ELR (cell line): Measurements from ENCODE around the gene AMD1.
A peak's percentile ranks its signal among the peaks of the same experiment; 100 is the strongest.
"Not testable (repeated sequence)": the region's sequence is repeated elsewhere in the genome, so short reads cannot be mapped to it uniquely, and the experiment has no call there.

Source experiments
- DNase-seq: peaks from one replicate; pipeline ENCODE4 v3.0.0-alpha.2; 2015; ENCODE audit warnings: low read depth

Gene AMD1

GRCh38 chr6:110873981-110874879 lies at the start of gene AMD1:
Gene AMD1, plus strand, starts transcription at chr6:110874785. Its CDS starts 321 bp downstream, at chr6:110875106.
- DNase-seq: peak; percentile 99

- DNase-seq: peak; percentile 17
Observed at GRCh38 chr6:110826236-110827129, 48.1 kb upstream of the AMD1 start.

- DNase-seq: peak; percentile 58
Observed at GRCh38 chr6:110828396-110828795, 46.2 kb upstream of the AMD1 start.

GRCh38 chr6:110831405-110831804 lies 43.2 kb upstream of the AMD1 start:
- DNase-seq: no peak

GRCh38 chr6:110833831-110834230 lies 40.8 kb upstream of the AMD1 start:
- no peak for DNase-seq

- DNase-seq: not testable (repeated sequence)
Observed at GRCh38 chr6:110835751-110836150, 38.8 kb upstream of the AMD1 start.

- no peak for DNase-seq
Observed at GRCh38 chr6:110841266-110841665, 33.3 kb upstream of the AMD1 start.

- DNase-seq: no peak
Observed at GRCh38 chr6:110849781-110850180, 24.8 kb upstream of the AMD1 start.

GRCh38 chr6:110852773-110853172 lies 21.8 kb upstream of the AMD1 start:
- no peak for DNase-seq

- DNase-seq: no peak
Observed at GRCh38 chr6:110853754-110854477, 20.7 kb upstream of the AMD1 start.

GRCh38 chr6:110856296-110856695 lies 18.3 kb upstream of the AMD1 start:
- DNase-seq: peak; percentile 16

- no peak for DNase-seq
Observed at GRCh38 chr6:110858016-110858415, 16.6 kb upstream of the AMD1 start.

- DNase-seq: no peak
Observed at GRCh38 chr6:110858562-110859214, 15.9 kb upstream of the AMD1 start.

- DNase-seq: no peak
Observed at GRCh38 chr6:110859335-110859792, 15.2 kb upstream of the AMD1 start.

GRCh38 chr6:110864824-110865223 lies 9.8 kb upstream of the AMD1 start:
- DNase-seq: no peak

GRCh38 chr6:110874880-110875547 lies 429 bp downstream of the AMD1 start:
- DNase-seq: peak; percentile 45

GRCh38 chr6:110875548-110876169 lies 1.1 kb downstream of the AMD1 start:
- peak; percentile 68 for DNase-seq

- peak; percentile 90 for DNase-seq
Observed at GRCh38 chr6:110876170-110876773, 1.7 kb downstream of the AMD1 start.

GRCh38 chr6:110876806-110877564 lies 2.4 kb downstream of the AMD1 start:
- peak; percentile 31 for DNase-seq
